H9 (cell line): ENCODE measurements around the gene PLXNB1. TPM values are rescaled to one million over a fixed set of nuclear protein-coding genes. Genes with fewer than 3 reads are reported as not detected.

Experiments
- DNase-seq: peaks from one replicate; pipeline ENCODE4 v3.0.0-alpha.2; 2017
- H2AFZ ChIP-seq: one replicate; pipeline ENCODE4 v1.6.1; 2013; ENCODE audit warnings: mild to moderate bottlenecking, low read length, control low read depth, moderate library complexity
- H2AK5ac ChIP-seq: 2 replicates; pipeline ENCODE4 v1.6.1; 2013; ENCODE audit warnings: low read length, control low read depth, mixed read lengths; ENCODE audit not compliant: insufficient read length
- H2BK120ac ChIP-seq: one replicate; pipeline ENCODE4 v1.6.1; 2013; ENCODE audit warnings: low read depth, mild to moderate bottlenecking, low read length, control low read depth, inconsistent platforms; ENCODE audit not compliant: poor library complexity, severe bottlenecking
- H2BK12ac ChIP-seq: 2 replicates; pipeline ENCODE4 v1.6.1; 2013; ENCODE audit warnings: low read length, control low read depth, mixed read lengths, low read depth; ENCODE audit not compliant: insufficient read length
- H2BK15ac ChIP-seq: 2 replicates; pipeline ENCODE4 v1.6.1; 2013; ENCODE audit warnings: low read depth, low read length, control low read depth
- H2BK20ac ChIP-seq: one replicate; pipeline ENCODE4 v1.6.1; 2013; ENCODE audit warnings: low read depth, mild to moderate bottlenecking, low read length, control low read depth, inconsistent platforms; ENCODE audit not compliant: poor library complexity, severe bottlenecking
- H2BK5ac ChIP-seq: 2 replicates; pipeline ENCODE4 v1.6.1; 2013; ENCODE audit warnings: low read length, control low read depth, mixed read lengths; ENCODE audit not compliant: insufficient read length
- H3K14ac ChIP-seq: 2 replicates; pipeline ENCODE4 v1.6.1; 2013; ENCODE audit warnings: low read length, control low read depth; ENCODE audit not compliant: insufficient read depth
- H3K18ac ChIP-seq: 2 replicates; pipeline ENCODE4 v1.6.1; 2013; ENCODE audit warnings: low read depth, mild to moderate bottlenecking, mixed read lengths, low read length, control low read depth; ENCODE audit not compliant: insufficient read length
- H3K23ac ChIP-seq: 2 replicates; pipeline ENCODE4 v1.6.1; 2013; ENCODE audit warnings: low read length, control low read depth, mixed read lengths, low read depth; ENCODE audit not compliant: insufficient read length
- H3K23me2 ChIP-seq: 2 replicates; pipeline ENCODE4 v1.6.1; 2013; ENCODE audit warnings: low read depth, mild to moderate bottlenecking, mixed read lengths, low read length, control low read depth; ENCODE audit not compliant: insufficient read length, poor library complexity, severe bottlenecking
- H3K27ac ChIP-seq: 2 replicates; pipeline ENCODE4 v1.5.1; 2013; ENCODE audit warnings: low read length, control low read depth, mixed read lengths, low read depth; ENCODE audit not compliant: insufficient read length
- H3K27me3 ChIP-seq: 2 replicates; pipeline ENCODE4 v1.6.1; 2013; ENCODE audit warnings: low read length, control low read depth, inconsistent platforms; ENCODE audit not compliant: insufficient read depth
- H3K4ac ChIP-seq: 2 replicates; pipeline ENCODE4 v1.6.1; 2013; ENCODE audit warnings: low read depth, mild to moderate bottlenecking, control low read depth, inconsistent platforms, low read length, moderate library complexity
- H3K4me1 ChIP-seq: 2 replicates; pipeline ENCODE4 v1.6.1; 2013; ENCODE audit warnings: low read length, control low read depth, inconsistent platforms; ENCODE audit not compliant: insufficient read depth
- H3K4me2 ChIP-seq: 2 replicates; pipeline ENCODE4 v1.6.1; 2013; ENCODE audit warnings: low read length, control low read depth, mixed read lengths; ENCODE audit not compliant: insufficient read length, insufficient read depth
- H3K56ac ChIP-seq: 2 replicates; pipeline ENCODE4 v1.6.1; 2013; ENCODE audit warnings: low read depth, mild to moderate bottlenecking, mixed read lengths, low read length, control low read depth; ENCODE audit not compliant: insufficient read length
- H3K79me1 ChIP-seq: 2 replicates; pipeline ENCODE4 v1.6.1; 2013; ENCODE audit warnings: low read depth, mild to moderate bottlenecking, moderate library complexity, low read length, control low read depth, inconsistent platforms; ENCODE audit not compliant: insufficient read depth, poor library complexity, severe bottlenecking
- H3K79me2 ChIP-seq: 2 replicates; pipeline ENCODE4 v1.6.1; 2013; ENCODE audit warnings: low read length, control low read depth, inconsistent platforms; ENCODE audit not compliant: insufficient read depth
- H3K9ac ChIP-seq: 2 replicates; pipeline ENCODE4 v1.6.1; 2013; ENCODE audit warnings: low read length, control low read depth, mixed read lengths; ENCODE audit not compliant: insufficient read length; ENCODE audit errors: extremely low read depth
- H3K9me3 ChIP-seq: one replicate; pipeline ENCODE4 v1.6.1; 2013; ENCODE audit warnings: low read depth, low read length, inconsistent platforms; ENCODE audit not compliant: control insufficient read depth
- H3T11ph ChIP-seq: one replicate; pipeline ENCODE4 v1.6.1; 2013; ENCODE audit warnings: mild to moderate bottlenecking, low read length, control low read depth, inconsistent platforms
- H4K20me1 ChIP-seq: one replicate; pipeline ENCODE4 v1.6.1; 2013; ENCODE audit not compliant: control insufficient read depth, insufficient read length, insufficient read depth
- H4K5ac ChIP-seq: 2 replicates; pipeline ENCODE4 v1.6.1; 2013; ENCODE audit warnings: low read depth, mild to moderate bottlenecking, mixed read lengths, low read length, control low read depth; ENCODE audit not compliant: insufficient read length
- H4K8ac ChIP-seq: replicated peaks from 2 replicates; pipeline ENCODE4 v1.6.1; 2013; ENCODE audit warnings: low read length, control low read depth, mixed read lengths, low read depth; ENCODE audit not compliant: insufficient read length
- H4K91ac ChIP-seq: 2 replicates; pipeline ENCODE4 v1.6.1; 2013; ENCODE audit warnings: low read depth, mild to moderate bottlenecking, moderate library complexity, mixed read lengths, low read length, control low read depth; ENCODE audit not compliant: insufficient read length
- H3K27ac Mint-ChIP-seq, 3 experiments: 2 replicates in 2 of 3; 3 replicates in 1 of 3; pipeline ENCODE4 v1.8.0; 2020 to 2021; ENCODE audit warnings: mixed read lengths in 3 of 3, mild to moderate bottlenecking in 1 of 3, moderate library complexity in 1 of 3
- H3K27me3 Mint-ChIP-seq: 2 replicates; pipeline ENCODE4 v1.8.0; 2021; ENCODE audit warnings: low read depth, mild to moderate bottlenecking, moderate library complexity, mixed read lengths
- H3K36me3 Mint-ChIP-seq, 3 experiments: 2 replicates in 2 of 3; 3 replicates in 1 of 3; pipeline ENCODE4 v1.8.0; 2020 to 2021; ENCODE audit warnings: low read depth in 3 of 3, mixed read lengths in 3 of 3; ENCODE audit not compliant: insufficient read depth in 1 of 3
- H3K4me1 Mint-ChIP-seq, 2 experiments: 2 replicates each; pipeline ENCODE4 v1.8.0; 2020; ENCODE audit warnings: mixed read lengths in 2 of 2
- H3K4me3 Mint-ChIP-seq, 2 experiments: 2 replicates in 1 of 2; 3 replicates in 1 of 2; pipeline ENCODE4 v1.8.0; 2020 to 2021; ENCODE audit warnings: mild to moderate bottlenecking in 2 of 2, mixed read lengths in 2 of 2, moderate library complexity in 1 of 2
- H3K9me3 Mint-ChIP-seq, 2 experiments: 2 replicates in 1 of 2; 3 replicates in 1 of 2; pipeline ENCODE4 v1.8.0; 2020; ENCODE audit warnings: mild to moderate bottlenecking in 2 of 2, mixed read lengths in 2 of 2, moderate library complexity in 1 of 2
- CTCF ChIP-seq: fragments of 200-600 bp; sonication (generic); conservative IDR thresholded peaks from 3 replicates; pipeline ENCODE4 v1.8.0; 2021; ENCODE audit warnings: antibody characterized with exemption, mild to moderate bottlenecking
- WGBS: extraction: QIAGEN DNeasy Blood & Tissue Kit; methylation state at CpG from one replicate; pipeline ENCODE4 v1.1.7; 2013; ENCODE audit warnings: missing lambda C conversion rate, low lambda C conversion rate, mixed read lengths; ENCODE audit not compliant: insufficient read length; ENCODE audit errors: extremely low coverage; 5-methylcytosine and 5-hydroxymethylcytosine counted together
- total RNA-seq: library from RNA; stranded (reverse); gene quantifications from 2 replicates; pipeline ENCODE4 v1.2.1, GENCODE V29; 2021

The PLXNB1 gene
- total RNA-seq, 1 experiment from 2014 or later = 184 TPM

DNA sequence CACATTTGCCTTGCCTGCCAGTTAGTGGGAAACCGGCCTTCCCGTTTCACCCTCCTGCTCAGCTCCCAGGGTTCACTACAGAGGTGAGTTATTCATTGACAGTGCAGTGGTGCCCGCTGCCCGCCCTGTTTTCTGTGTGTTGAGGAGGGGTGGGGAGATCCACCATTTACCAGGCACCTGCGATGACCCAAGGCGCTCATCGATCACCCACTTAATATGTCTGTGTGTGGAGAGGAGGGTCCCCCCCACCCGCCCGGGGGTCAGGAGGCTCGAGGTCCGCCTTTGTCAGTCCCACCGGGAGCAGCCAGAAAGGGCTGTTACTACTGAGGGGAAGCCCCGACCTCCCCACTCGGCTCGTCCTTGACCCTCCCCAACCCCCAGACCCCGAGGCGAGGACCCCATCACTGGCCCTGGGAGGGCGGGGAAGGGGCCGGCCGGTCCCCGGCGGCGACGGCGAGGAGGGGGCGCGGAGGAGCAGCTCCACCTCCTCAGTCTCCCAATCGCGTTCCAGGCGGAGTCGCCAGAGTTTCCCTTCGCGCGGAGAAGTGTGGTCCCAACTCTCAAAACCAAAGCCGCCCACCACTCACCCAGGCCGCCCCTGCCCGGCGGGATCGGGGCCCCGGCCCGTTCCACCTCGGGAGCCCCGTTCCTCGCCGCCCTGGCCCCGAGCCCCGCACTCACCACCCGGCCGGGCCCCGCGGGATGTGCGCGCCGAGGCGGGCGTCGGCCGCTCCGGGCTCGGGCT is 1.1 kb downstream of the PLXNB1 start:
- peaks cover 58 to 60% of the 10 kb centered on the region in 2 experiments for H3K4me1 Mint-ChIP-seq
- Histone ChIP-seq H3K14ac (peak overlapping the region; percentile 85), H2AFZ (no peak overlapping the region), H4K8ac (no peak overlapping the region), H3K27ac (no peak overlapping the region), H3K4ac (no peak overlapping the region; the same call in 1 of the 2 replicates), H3K79me2 (peaks cover 35% of the 10 kb centered on the region; the same call in 1 of the 2 replicates), H3K9me3 (no peaks in the 10 kb centered on the region), H3T11ph (no peak overlapping the region), H3K23me2 (peaks cover 13% of the 10 kb centered on the region), H3K79me1 (no peaks in the 10 kb centered on the region), H2AK5ac (no peak overlapping the region), H3K27me3 (no peaks in the 10 kb centered on the region), H2BK15ac (no peak overlapping the region), H3K23ac (no peak overlapping the region), H2BK12ac (no peak overlapping the region), H3K4me2 (peak overlapping the region; percentile 65), H2BK20ac (no peak overlapping the region), H4K5ac (no peak overlapping the region), H3K9ac (peak overlapping the region; percentile 44), H4K91ac (no peak overlapping the region), H4K20me1 (no peaks in the 10 kb centered on the region), H2BK120ac (no peak overlapping the region), H3K18ac (peak overlapping the region; percentile 53), H2BK5ac (no peak overlapping the region), H3K56ac (no peak overlapping the region), H3K4me1 (peaks cover 13% of the 10 kb centered on the region; the same call in 1 of the 2 replicates)
- DNase-seq = peak; percentile 55
- peak overlapping the region; percentile 83 to 89 for H3K4me3 Mint-ChIP-seq
- WGBS = no CpG with 5 or more reads among the region's 60 CpGs
- H3K27me3 Mint-ChIP-seq = no peaks in the 10 kb centered on the region
- H3K9me3 Mint-ChIP-seq = no peaks in the 10 kb centered on the region
- no peak for TF ChIP-seq CTCF
- H3K36me3 Mint-ChIP-seq = peaks cover 14 to 42% (median 35%) of the 10 kb centered on the region in 3 experiments; a peak in 6 of 7 replicates
- peak overlapping the region; percentile 50 to 97 (median 93); a peak in 6 of 7 replicates for H3K27ac Mint-ChIP-seq
